ENCODE results near the gene RHOBTB1.

- TF ChIP-seq CTCF (IDR thresholded peaks at IDR 0.05) (no peak), POLR2A (IDR thresholded peaks at IDR 0.05) (no peak)
Observed at GRCh38 chr10:60872451-60872850, 71.5 kb downstream of the RHOBTB1 start.
